Endothelial cell (in vitro differentiated cells): ENCODE results near the gene ATP11B. TPM values are rescaled to one million over a fixed set of nuclear protein-coding genes. Genes with fewer than 3 reads are reported as not detected.

Experiments
- DNase-seq: peaks from one replicate; pipeline ENCODE4 v3.0.0; 2021; ENCODE audit warnings: low spot score
- H3K27ac Mint-ChIP-seq: one replicate; pipeline ENCODE4 v1.8.0; 2021; ENCODE audit warnings: mixed read lengths, inconsistent platforms; ENCODE audit not compliant: unreplicated experiment
- H3K27me3 Mint-ChIP-seq: one replicate; pipeline ENCODE4 v1.8.0; 2021; ENCODE audit warnings: mild to moderate bottlenecking, moderate library complexity, mixed read lengths, inconsistent platforms; ENCODE audit not compliant: unreplicated experiment
- H3K36me3 Mint-ChIP-seq: one replicate; pipeline ENCODE4 v1.8.0; 2021; ENCODE audit warnings: mild to moderate bottlenecking, low read depth, mixed read lengths, inconsistent platforms; ENCODE audit not compliant: unreplicated experiment
- H3K4me1 Mint-ChIP-seq: one replicate; pipeline ENCODE4 v1.8.0; 2021; ENCODE audit warnings: mild to moderate bottlenecking, mixed read lengths, inconsistent platforms; ENCODE audit not compliant: unreplicated experiment
- H3K4me3 Mint-ChIP-seq: one replicate; pipeline ENCODE4 v1.8.0; 2021; ENCODE audit warnings: mild to moderate bottlenecking, mixed read lengths, inconsistent platforms; ENCODE audit not compliant: unreplicated experiment
- H3K9me3 Mint-ChIP-seq: one replicate; pipeline ENCODE4 v1.8.0; 2021; ENCODE audit warnings: mixed read lengths, inconsistent platforms; ENCODE audit not compliant: unreplicated experiment
- total RNA-seq: library from RNA; stranded (reverse); fragmentation: NEBNext Ultra II Directional; extraction: Animal tissue kit (Norgen Biotek cat#: 25700); gene quantifications from one replicate; pipeline ENCODE4 v1.2.1, GENCODE V29; 2021; ENCODE audit not compliant: unreplicated experiment
- TF ChIP-seq, protein P1 (sequence below): fragments of 200-600 bp; sonication (generic); IDR thresholded peaks from one replicate; pipeline ENCODE4 v1.5.0; 2021; ENCODE audit warnings: antibody characterized with exemption; ENCODE audit not compliant: unreplicated experiment

ATP11B gene
- total RNA-seq, 1 donor from 2014 or later = 45.3 TPM

DNA sequence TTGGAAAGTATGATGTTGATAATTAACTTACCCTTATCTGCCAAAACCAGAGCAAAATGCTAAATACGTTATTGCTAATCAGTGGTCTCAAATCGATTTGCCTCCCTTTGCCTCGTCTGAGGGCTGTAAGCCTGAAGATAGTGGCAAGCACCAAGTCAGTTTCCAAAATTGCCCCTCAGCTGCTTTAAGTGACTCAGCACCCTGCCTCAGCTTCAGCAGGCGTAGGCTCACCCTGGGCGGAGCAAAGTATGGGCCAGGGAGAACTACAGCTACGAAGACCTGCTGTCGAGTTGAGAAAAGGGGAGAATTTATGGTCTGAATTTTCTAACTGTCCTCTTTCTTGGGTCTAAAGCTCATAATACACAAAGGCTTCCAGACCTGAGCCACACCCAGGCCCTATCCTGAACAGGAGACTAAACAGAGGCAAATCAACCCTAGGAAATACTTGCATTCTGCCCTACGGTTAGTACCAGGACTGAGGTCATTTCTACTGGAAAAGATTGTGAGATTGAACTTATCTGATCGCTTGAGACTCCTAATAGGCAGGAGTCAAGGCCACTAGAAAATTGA lies 127.3 kb downstream of the ATP11B start:
- TF ChIP-seq, protein P1, sequence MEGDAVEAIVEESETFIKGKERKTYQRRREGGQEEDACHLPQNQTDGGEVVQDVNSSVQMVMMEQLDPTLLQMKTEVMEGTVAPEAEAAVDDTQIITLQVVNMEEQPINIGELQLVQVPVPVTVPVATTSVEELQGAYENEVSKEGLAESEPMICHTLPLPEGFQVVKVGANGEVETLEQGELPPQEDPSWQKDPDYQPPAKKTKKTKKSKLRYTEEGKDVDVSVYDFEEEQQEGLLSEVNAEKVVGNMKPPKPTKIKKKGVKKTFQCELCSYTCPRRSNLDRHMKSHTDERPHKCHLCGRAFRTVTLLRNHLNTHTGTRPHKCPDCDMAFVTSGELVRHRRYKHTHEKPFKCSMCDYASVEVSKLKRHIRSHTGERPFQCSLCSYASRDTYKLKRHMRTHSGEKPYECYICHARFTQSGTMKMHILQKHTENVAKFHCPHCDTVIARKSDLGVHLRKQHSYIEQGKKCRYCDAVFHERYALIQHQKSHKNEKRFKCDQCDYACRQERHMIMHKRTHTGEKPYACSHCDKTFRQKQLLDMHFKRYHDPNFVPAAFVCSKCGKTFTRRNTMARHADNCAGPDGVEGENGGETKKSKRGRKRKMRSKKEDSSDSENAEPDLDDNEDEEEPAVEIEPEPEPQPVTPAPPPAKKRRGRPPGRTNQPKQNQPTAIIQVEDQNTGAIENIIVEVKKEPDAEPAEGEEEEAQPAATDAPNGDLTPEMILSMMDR = no peak
- Mint-ChIP-seq H3K4me1 (peaks cover 3% of the 10 kb centered on the region), H3K4me3 (no peak overlapping the region), H3K36me3 (no peaks in the 10 kb centered on the region), H3K27ac (no peak overlapping the region), H3K9me3 (no peaks in the 10 kb centered on the region), H3K27me3 (no peaks in the 10 kb centered on the region)
- DNase-seq = no peak

- H3K27ac Mint-ChIP-seq = no peak overlapping the region
- no peaks in the 10 kb centered on the region for H3K27me3 Mint-ChIP-seq
- H3K4me3 Mint-ChIP-seq = no peak overlapping the region
- H3K4me1 Mint-ChIP-seq = peaks cover 3% of the 10 kb centered on the region
- no peak for DNase-seq
- TF ChIP-seq, protein P1 = no peak
- H3K36me3 Mint-ChIP-seq = no peaks in the 10 kb centered on the region
- no peaks in the 10 kb centered on the region for H3K9me3 Mint-ChIP-seq
These were observed 128.5 kb downstream of the ATP11B start for GRCh38 chr3:182921665-182922355.

DNA sequence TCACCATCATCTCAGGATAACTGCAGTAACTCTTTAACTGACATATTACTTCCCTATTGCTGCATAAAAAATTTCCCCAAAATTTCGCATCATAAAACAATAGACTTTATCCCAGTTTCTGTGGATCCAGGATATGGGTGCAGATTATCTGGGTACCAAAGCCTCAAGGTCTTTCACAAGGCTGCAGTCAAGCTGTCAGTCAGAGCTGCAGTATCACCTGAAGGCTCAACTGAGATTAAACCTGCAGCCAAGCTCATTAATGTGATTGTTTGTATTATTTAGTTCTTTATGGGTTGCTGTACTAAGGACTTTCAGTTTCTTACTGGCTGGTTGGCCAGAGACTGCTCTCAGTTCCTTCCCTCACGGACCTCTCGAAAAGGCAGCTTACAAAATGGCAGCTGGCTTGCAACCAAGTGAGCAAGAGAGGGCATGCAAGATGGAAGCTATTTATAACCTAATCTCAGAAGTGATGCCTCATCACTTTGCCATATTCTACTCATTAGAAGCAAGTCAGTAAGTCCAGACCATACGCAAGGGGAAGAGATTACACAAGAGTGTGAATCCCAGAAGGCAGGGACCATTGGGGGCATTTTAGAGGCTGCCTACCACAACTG lies 132.1 kb downstream of the ATP11B start:
- TF ChIP-seq, protein P1 = no peak
- Mint-ChIP-seq H3K36me3 (no peaks in the 10 kb centered on the region), H3K27ac (no peak overlapping the region), H3K9me3 (no peaks in the 10 kb centered on the region), H3K4me3 (no peak overlapping the region), H3K4me1 (peaks cover 2% of the 10 kb centered on the region), H3K27me3 (no peaks in the 10 kb centered on the region)
- no peak for DNase-seq

- Mint-ChIP-seq H3K4me3 (no peak overlapping the region), H3K36me3 (no peaks in the 10 kb centered on the region), H3K27me3 (no peaks in the 10 kb centered on the region), H3K27ac (no peak overlapping the region), H3K9me3 (no peaks in the 10 kb centered on the region), H3K4me1 (no peaks in the 10 kb centered on the region)
- TF ChIP-seq, protein P1 = no peak
- DNase-seq = no peak
These were observed 132.6 kb downstream of the ATP11B start for GRCh38 chr3:182925944-182926337.

DNA sequence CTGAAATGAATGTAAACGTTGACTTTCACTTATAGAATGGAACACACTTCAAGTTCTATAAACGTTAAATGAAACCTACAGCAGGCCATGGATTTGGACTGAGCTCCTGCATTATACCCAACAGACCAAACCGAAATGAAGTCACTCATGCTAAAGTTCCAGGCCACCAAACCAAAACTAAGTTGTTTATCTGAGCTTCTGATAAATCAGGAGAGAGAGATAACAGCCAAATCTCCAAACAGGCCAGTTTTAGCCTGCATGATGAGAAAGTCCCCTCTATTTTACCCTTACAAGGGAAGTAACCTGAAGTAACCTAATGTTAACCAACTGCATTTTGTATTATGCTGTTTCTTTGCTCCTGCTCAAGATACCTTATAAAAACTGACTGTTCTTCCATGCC lies 142.5 kb downstream of the ATP11B start:
- Mint-ChIP-seq H3K9me3 (no peaks in the 10 kb centered on the region), H3K4me1 (peaks cover 28% of the 10 kb centered on the region), H3K36me3 (peaks cover 7% of the 10 kb centered on the region), H3K27ac (no peak overlapping the region), H3K27me3 (no peaks in the 10 kb centered on the region), H3K4me3 (no peak overlapping the region)
- no peak for DNase-seq
- TF ChIP-seq, protein P1 = no peak
